ENCODE measurements around the gene ATXN10.

ATXN10 gene

GRCh38 chr22:45722006-45722405 lies 50.4 kb downstream of the ATXN10 start:
- Histone ChIP-seq H3K27me3 (ENCODE audit: control insufficient read depth in 1 of 2, insufficient read depth in 1 of 2, low read length in 2 of 2) (no peaks in the 10 kb centered on the region), H2BK15ac (ENCODE audit: low read depth, poor library complexity, severe bottlenecking) (no peak overlapping the region), H3K9me3 (ENCODE audit: control insufficient read depth, low read length) (no peaks in the 10 kb centered on the region), H4K8ac (ENCODE audit: low read length) (no peak overlapping the region), H3K4me1 (ENCODE audit: control insufficient read depth, insufficient read depth, low read depth, low read length) (peaks cover 7% of the 10 kb centered on the region), H2AFZ (ENCODE audit: low read depth, low read length) (no peak overlapping the region), H4K91ac (ENCODE audit: low read length) (no peak overlapping the region), H3K36me3 (ENCODE audit: control insufficient read depth in 1 of 2, insufficient read depth in 2 of 2, low read depth in 1 of 2, low read length in 2 of 2) (peaks cover 6 to 54% of the 10 kb centered on the region in 2 experiments), H3K18ac (ENCODE audit: low read depth in 1 of 2, low read length in 2 of 2) (no peak overlapping the region), H3K27ac (ENCODE audit: low read length, poor library complexity, severe bottlenecking) (peak overlapping the region; percentile 87), H3K4me3 (ENCODE audit: insufficient read depth in 1 of 2, low read depth in 1 of 2, low read length in 2 of 2) (no peak overlapping the region), H3K23ac (ENCODE audit: low read length in 2 of 2) (no peak overlapping the region), H2BK12ac (ENCODE audit: low read length in 2 of 2) (no peak overlapping the region), H3K4me2 (ENCODE audit: low read length, poor library complexity, severe bottlenecking) (no peak overlapping the region), H3K4ac (ENCODE audit: low read depth in 1 of 2, low read length in 2 of 2) (no peak overlapping the region), H3K14ac (ENCODE audit: low read length in 2 of 2) (no peak overlapping the region), H3K9ac (ENCODE audit: low read length) (no peak overlapping the region), H2BK120ac (ENCODE audit: low read depth, low read length) (no peak overlapping the region), H3K79me1 (replicated peaks; ENCODE audit: low read length, poor library complexity, severe bottlenecking) (peaks cover 7% of the 10 kb centered on the region), H2AK5ac (ENCODE audit: low read length, severe bottlenecking) (no peak overlapping the region), H2BK5ac (ENCODE audit: low read depth, low read length, poor library complexity, severe bottlenecking) (no peak overlapping the region)
- WGBS, result 86% methylated on average over 1 of the region's 2 CpGs
- no peak for DNase-seq

GRCh38 chr22:45726081-45726480 lies 54.4 kb downstream of the ATXN10 start:
- Histone ChIP-seq H3K9ac (ENCODE audit: low read length) (no peak overlapping the region), H3K23ac (ENCODE audit: low read length in 2 of 2) (no peak overlapping the region), H3K18ac (ENCODE audit: low read depth in 1 of 2, low read length in 2 of 2) (no peak overlapping the region), H2AK5ac (ENCODE audit: low read length, severe bottlenecking) (no peak overlapping the region), H2BK15ac (ENCODE audit: low read depth, poor library complexity, severe bottlenecking) (no peak overlapping the region), H3K27me3 (ENCODE audit: control insufficient read depth in 1 of 2, insufficient read depth in 1 of 2, low read length in 2 of 2) (no peaks in the 10 kb centered on the region), H2BK5ac (ENCODE audit: low read depth, low read length, poor library complexity, severe bottlenecking) (no peak overlapping the region), H3K36me3 (ENCODE audit: control insufficient read depth in 1 of 2, insufficient read depth in 2 of 2, low read depth in 1 of 2, low read length in 2 of 2) (peaks cover 13 to 50% of the 10 kb centered on the region in 2 experiments), H3K4me1 (ENCODE audit: control insufficient read depth, insufficient read depth, low read depth, low read length) (peaks cover 8% of the 10 kb centered on the region), H3K4ac (ENCODE audit: low read depth in 1 of 2, low read length in 2 of 2) (no peak overlapping the region), H2BK120ac (ENCODE audit: low read depth, low read length) (no peak overlapping the region), H3K4me2 (ENCODE audit: low read length, poor library complexity, severe bottlenecking) (no peak overlapping the region), H3K4me3 (ENCODE audit: insufficient read depth in 1 of 2, low read depth in 1 of 2, low read length in 2 of 2) (no peak overlapping the region), H3K27ac (ENCODE audit: low read length, poor library complexity, severe bottlenecking) (no peak overlapping the region), H3K14ac (ENCODE audit: low read length in 2 of 2) (no peak overlapping the region), H2AFZ (ENCODE audit: low read depth, low read length) (no peak overlapping the region), H4K8ac (ENCODE audit: low read length) (no peak overlapping the region), H3K79me1 (replicated peaks; ENCODE audit: low read length, poor library complexity, severe bottlenecking) (peaks cover 6% of the 10 kb centered on the region), H2BK12ac (ENCODE audit: low read length in 2 of 2) (no peak overlapping the region), H4K91ac (ENCODE audit: low read length) (no peak overlapping the region), H3K9me3 (ENCODE audit: control insufficient read depth, low read length) (no peaks in the 10 kb centered on the region)
- WGBS, result 86% methylated on average over 1 of the region's 2 CpGs
- DNase-seq, result no peak

GRCh38 chr22:45731041-45731797 lies 59.6 kb downstream of the ATXN10 start:
- WGBS, result 56% methylated on average over 6 of the region's 8 CpGs
- DNase-seq, result peak; percentile 45
- H3K9ac ChIP-seq (ENCODE audit: low read length), result no peak overlapping the region
- no peak overlapping the region for H2AFZ ChIP-seq (ENCODE audit: low read depth, low read length)
- peak overlapping the region; percentile 74 for H2AK5ac ChIP-seq (ENCODE audit: low read length, severe bottlenecking)
- H4K8ac ChIP-seq (ENCODE audit: low read length), result no peak overlapping the region
- no peak overlapping the region for H3K18ac ChIP-seq (ENCODE audit: low read depth in 1 of 2, low read length in 2 of 2)
- no peaks in the 10 kb centered on the region for H3K9me3 ChIP-seq (ENCODE audit: control insufficient read depth, low read length)
- no peak overlapping the region for H2BK120ac ChIP-seq (ENCODE audit: low read depth, low read length)
- no peak overlapping the region for H3K23ac ChIP-seq (ENCODE audit: low read length in 2 of 2)
- H3K4me1 ChIP-seq (ENCODE audit: control insufficient read depth, insufficient read depth, low read depth, low read length), result peaks cover 6% of the 10 kb centered on the region
- peaks cover 13 to 36% of the 10 kb centered on the region in 2 experiments for H3K36me3 ChIP-seq (ENCODE audit: control insufficient read depth in 1 of 2, insufficient read depth in 2 of 2, low read depth in 1 of 2, low read length in 2 of 2)
- H3K14ac ChIP-seq (ENCODE audit: low read length in 2 of 2), result no peak overlapping the region
- peaks cover 9% of the 10 kb centered on the region for H3K79me1 ChIP-seq (replicated peaks; ENCODE audit: low read length, poor library complexity, severe bottlenecking)
- H2BK12ac ChIP-seq (ENCODE audit: low read length in 2 of 2), result no peak overlapping the region
- H2BK5ac ChIP-seq (ENCODE audit: low read depth, low read length, poor library complexity, severe bottlenecking), result no peak overlapping the region
- peak overlapping the region; percentile 80 for H3K27ac ChIP-seq (ENCODE audit: low read length, poor library complexity, severe bottlenecking)
- H2BK15ac ChIP-seq (ENCODE audit: low read depth, poor library complexity, severe bottlenecking), result no peak overlapping the region
- no peak overlapping the region for H3K4me3 ChIP-seq (ENCODE audit: insufficient read depth in 1 of 2, low read depth in 1 of 2, low read length in 2 of 2)
- no peak overlapping the region for H3K4ac ChIP-seq (ENCODE audit: low read depth in 1 of 2, low read length in 2 of 2)
- no peak overlapping the region for H3K4me2 ChIP-seq (ENCODE audit: low read length, poor library complexity, severe bottlenecking)
- no peak overlapping the region for H4K91ac ChIP-seq (ENCODE audit: low read length)
- no peaks in the 10 kb centered on the region for H3K27me3 ChIP-seq (ENCODE audit: control insufficient read depth in 1 of 2, insufficient read depth in 1 of 2, low read length in 2 of 2)

GRCh38 chr22:45731798-45732495 lies 60.3 kb downstream of the ATXN10 start:
- DNase-seq, result peak; percentile 47
- H3K79me1 ChIP-seq (replicated peaks; ENCODE audit: low read length, poor library complexity, severe bottlenecking), result peaks cover 9% of the 10 kb centered on the region
- H3K4ac ChIP-seq (ENCODE audit: low read depth in 1 of 2, low read length in 2 of 2), result no peak overlapping the region
- H3K4me3 ChIP-seq (ENCODE audit: insufficient read depth in 1 of 2, low read depth in 1 of 2, low read length in 2 of 2), result no peak overlapping the region
- no peak overlapping the region for H2AFZ ChIP-seq (ENCODE audit: low read depth, low read length)
- H3K27ac ChIP-seq (ENCODE audit: low read length, poor library complexity, severe bottlenecking), result peak overlapping the region; percentile 80
- no peak overlapping the region for H2BK15ac ChIP-seq (ENCODE audit: low read depth, poor library complexity, severe bottlenecking)
- no peak overlapping the region for H2BK12ac ChIP-seq (ENCODE audit: low read length in 2 of 2)
- H3K4me1 ChIP-seq (ENCODE audit: control insufficient read depth, insufficient read depth, low read depth, low read length), result peaks cover 6% of the 10 kb centered on the region
- WGBS, result 86% methylated on average over 6 of the region's 7 CpGs
- no peak overlapping the region for H3K23ac ChIP-seq (ENCODE audit: low read length in 2 of 2)
- H3K36me3 ChIP-seq (ENCODE audit: control insufficient read depth in 1 of 2, insufficient read depth in 2 of 2, low read depth in 1 of 2, low read length in 2 of 2), result peaks cover 13 to 44% of the 10 kb centered on the region in 2 experiments
- no peak overlapping the region for H3K4me2 ChIP-seq (ENCODE audit: low read length, poor library complexity, severe bottlenecking)
- H3K9me3 ChIP-seq (ENCODE audit: control insufficient read depth, low read length), result no peaks in the 10 kb centered on the region
- no peak overlapping the region for H3K14ac ChIP-seq (ENCODE audit: low read length in 2 of 2)
- peak overlapping the region; percentile 23 for H2AK5ac ChIP-seq (ENCODE audit: low read length, severe bottlenecking)
- no peak overlapping the region for H3K18ac ChIP-seq (ENCODE audit: low read depth in 1 of 2, low read length in 2 of 2)
- H3K27me3 ChIP-seq (ENCODE audit: control insufficient read depth in 1 of 2, insufficient read depth in 1 of 2, low read length in 2 of 2), result no peaks in the 10 kb centered on the region
- no peak overlapping the region for H4K8ac ChIP-seq (ENCODE audit: low read length)
- H2BK5ac ChIP-seq (ENCODE audit: low read depth, low read length, poor library complexity, severe bottlenecking), result no peak overlapping the region
- H4K91ac ChIP-seq (ENCODE audit: low read length), result no peak overlapping the region
- no peak overlapping the region for H3K9ac ChIP-seq (ENCODE audit: low read length)
- no peak overlapping the region for H2BK120ac ChIP-seq (ENCODE audit: low read depth, low read length)
